Activated naive CD8-positive, alpha-beta T cell treated with anti-CD3 and anti-CD28 coated beads for 36 hours (primary cell): ENCODE results near the gene C1orf35. TPM values are rescaled to one million over a fixed set of nuclear protein-coding genes. Genes with fewer than 3 reads are reported as not detected.

Experiments
- DNase-seq: peaks from one replicate; pipeline ENCODE4 v3.0.0; 2021
- H3K27ac Mint-ChIP-seq: one replicate; pipeline ENCODE4 v1.8.0; 2022; ENCODE audit warnings: mild to moderate bottlenecking, moderate library complexity, mixed read lengths
- H3K27me3 Mint-ChIP-seq: one replicate; pipeline ENCODE4 v1.8.0; 2022; ENCODE audit warnings: mild to moderate bottlenecking, mixed read lengths
- H3K36me3 Mint-ChIP-seq: one replicate; pipeline ENCODE4 v1.8.0; 2021; ENCODE audit warnings: mild to moderate bottlenecking, mixed read lengths
- H3K4me1 Mint-ChIP-seq: one replicate; pipeline ENCODE4 v1.8.0; 2021; ENCODE audit warnings: mixed read lengths
- H3K4me3 Mint-ChIP-seq: one replicate; pipeline ENCODE4 v1.8.0; 2022; ENCODE audit warnings: mild to moderate bottlenecking, moderate library complexity, mixed read lengths
- H3K9me3 Mint-ChIP-seq: one replicate; pipeline ENCODE4 v1.8.0; 2022; ENCODE audit warnings: mixed read lengths
- total RNA-seq, 2 experiments: library from RNA; stranded (reverse); gene quantifications; one replicate each; pipeline ENCODE4 v1.2.3, GENCODE V29; 2021

The C1orf35 gene
- total RNA-seq, 2 experiments from 2014 or later: 24.4 to 26.1 TPM

DNA sequence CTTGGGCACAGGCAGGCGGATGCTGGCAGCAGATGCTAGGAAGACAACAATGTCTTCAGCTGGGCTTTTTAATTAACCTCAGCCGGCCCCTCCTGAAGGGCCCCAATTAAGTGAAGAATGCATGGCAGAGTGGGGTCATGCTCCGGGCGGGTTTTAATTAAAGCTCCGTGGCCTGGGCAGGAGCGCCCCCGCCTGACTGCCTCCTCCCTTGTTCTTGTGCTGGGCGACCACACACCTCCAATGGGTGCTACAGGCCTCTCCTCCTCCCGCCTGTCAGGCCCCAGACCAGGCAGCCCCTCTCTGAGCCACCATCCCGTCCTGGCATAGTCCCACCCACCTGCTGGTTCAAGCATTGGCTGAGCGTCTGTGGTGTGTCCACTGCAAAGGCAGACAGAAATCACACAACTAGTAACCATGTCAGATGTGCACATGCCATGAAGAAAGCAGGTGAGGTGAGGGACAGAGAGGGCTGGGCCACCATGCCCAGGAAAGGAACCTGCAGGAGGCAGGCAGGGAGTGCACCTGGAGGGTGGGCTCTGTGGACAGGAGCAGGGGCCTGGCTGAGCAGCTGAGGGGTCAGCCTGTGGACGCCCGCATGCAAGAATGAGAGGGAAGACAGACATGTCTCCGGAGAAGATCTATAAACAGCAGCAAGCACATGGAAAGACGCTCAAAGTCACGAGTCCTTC is 29.1 kb downstream of the C1orf35 start:
- H3K4me3 Mint-ChIP-seq: no peak overlapping the region
- H3K27me3 Mint-ChIP-seq: no peaks in the 10 kb centered on the region
- no peak overlapping the region for H3K27ac Mint-ChIP-seq
- H3K9me3 Mint-ChIP-seq: no peaks in the 10 kb centered on the region
- peaks cover 7% of the 10 kb centered on the region for H3K4me1 Mint-ChIP-seq
- no peak for DNase-seq
- H3K36me3 Mint-ChIP-seq: no peaks in the 10 kb centered on the region

DNA sequence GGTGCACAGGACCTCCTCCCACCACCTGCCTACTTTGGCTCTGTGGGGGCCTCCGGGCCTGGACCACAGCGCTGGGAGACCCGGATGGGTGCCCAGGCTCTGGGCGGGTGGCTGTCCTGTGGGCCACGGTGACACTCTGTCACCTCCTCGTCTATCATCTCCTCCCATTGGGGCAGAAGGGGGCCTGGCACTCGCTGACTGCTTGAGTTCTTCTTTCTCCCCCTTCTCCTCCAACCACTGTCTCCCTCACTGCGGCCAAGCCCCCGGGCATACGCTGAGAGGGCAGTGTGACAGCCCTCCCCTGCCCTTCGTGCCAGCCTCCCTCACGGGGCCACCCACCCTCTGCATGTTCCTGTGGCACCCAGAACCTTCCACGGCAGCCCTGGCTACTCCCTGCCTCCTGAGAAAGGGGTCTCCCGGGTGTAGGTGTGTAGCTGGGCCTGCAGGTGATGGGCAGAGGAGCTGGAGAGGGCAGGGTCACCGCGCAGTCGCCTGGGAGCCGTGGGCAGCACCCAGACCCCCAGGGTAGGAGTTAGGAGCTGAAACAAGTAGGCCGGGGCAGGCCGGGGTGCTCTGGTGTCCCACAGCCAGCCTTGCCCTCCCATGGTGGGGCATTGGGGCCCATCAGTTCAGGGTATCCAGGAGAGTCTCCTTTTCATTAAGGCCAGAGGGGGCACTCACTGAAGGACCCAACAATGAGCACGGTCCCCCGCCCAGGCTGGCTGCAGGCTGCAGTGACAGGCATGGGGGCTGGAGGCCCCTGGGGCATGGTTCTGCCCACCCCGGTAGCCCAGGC is 29.9 kb downstream of the C1orf35 start:
- no peaks in the 10 kb centered on the region for H3K9me3 Mint-ChIP-seq
- H3K4me3 Mint-ChIP-seq: no peak overlapping the region
- no peak overlapping the region for H3K27ac Mint-ChIP-seq
- no peaks in the 10 kb centered on the region for H3K36me3 Mint-ChIP-seq
- H3K4me1 Mint-ChIP-seq: peaks cover 5% of the 10 kb centered on the region
- no peak for DNase-seq
- H3K27me3 Mint-ChIP-seq: no peaks in the 10 kb centered on the region

DNA sequence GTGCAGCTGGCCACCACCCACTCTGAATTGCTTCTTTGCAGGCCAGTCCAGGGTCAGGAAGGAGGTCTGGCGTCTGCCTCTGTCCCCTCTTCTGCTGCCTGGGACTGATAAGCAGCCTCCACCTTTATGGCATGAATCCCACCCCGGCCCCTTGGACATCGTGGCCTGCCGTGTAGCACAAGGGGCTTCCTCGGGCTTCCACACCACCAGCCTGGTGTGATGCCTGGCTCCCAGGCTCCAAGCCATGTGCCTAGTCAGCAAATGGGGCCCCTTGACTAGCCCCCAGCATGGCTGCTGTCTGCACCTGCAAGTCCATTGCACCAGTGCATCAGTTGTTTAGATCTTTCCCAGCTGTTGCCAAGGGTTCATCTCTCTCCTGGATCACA is 30.5 kb downstream of the C1orf35 start:
- H3K36me3 Mint-ChIP-seq: no peaks in the 10 kb centered on the region
- no peaks in the 10 kb centered on the region for H3K9me3 Mint-ChIP-seq
- peaks cover 3% of the 10 kb centered on the region for H3K4me1 Mint-ChIP-seq
- DNase-seq: no peak
- no peaks in the 10 kb centered on the region for H3K27me3 Mint-ChIP-seq
- H3K4me3 Mint-ChIP-seq: no peak overlapping the region
- no peak overlapping the region for H3K27ac Mint-ChIP-seq

DNA sequence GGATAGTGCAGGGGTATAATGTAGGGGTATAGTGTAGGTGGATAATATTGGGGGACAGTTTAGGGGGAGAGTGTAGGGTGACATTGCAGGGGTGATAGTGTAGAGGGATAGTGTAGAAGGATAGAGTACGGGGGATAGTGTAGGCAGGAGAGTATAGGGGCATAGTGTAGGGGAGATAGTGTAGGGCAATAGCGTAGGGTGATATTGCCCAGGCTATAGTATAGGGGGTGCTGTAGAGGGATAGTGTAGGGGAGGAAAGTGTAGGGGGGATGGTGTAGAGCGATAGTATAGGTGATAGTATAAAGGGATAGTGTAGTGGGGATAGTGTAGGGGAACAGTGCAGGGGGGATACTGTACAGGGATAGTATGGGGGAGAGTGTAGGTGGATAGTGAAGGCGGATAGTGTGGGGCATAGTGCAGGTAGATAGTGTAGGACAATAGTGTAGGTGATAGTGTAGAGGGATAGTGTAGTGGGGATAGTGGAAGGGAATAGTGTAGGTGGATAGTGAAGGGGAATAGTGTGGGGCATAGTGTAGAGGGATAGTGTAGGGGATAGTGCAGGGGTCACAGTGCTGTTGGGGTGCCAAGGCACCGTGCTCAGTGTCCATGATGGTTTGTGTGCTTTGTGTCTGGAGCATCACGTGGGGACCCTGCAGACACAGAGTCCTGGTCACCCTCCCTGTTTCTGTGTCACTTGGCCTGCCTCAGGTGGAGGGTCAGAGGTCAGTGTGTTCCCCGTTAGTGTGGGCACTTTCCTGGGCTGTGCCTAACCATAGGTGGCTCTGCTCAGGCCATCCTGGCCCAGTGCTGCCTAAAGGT is 31.1 kb downstream of the C1orf35 start:
- H3K27ac Mint-ChIP-seq: no peak overlapping the region
- H3K27me3 Mint-ChIP-seq: no peaks in the 10 kb centered on the region
- H3K9me3 Mint-ChIP-seq: no peaks in the 10 kb centered on the region
- H3K36me3 Mint-ChIP-seq: no peaks in the 10 kb centered on the region
- DNase-seq: no peak
- no peak overlapping the region for H3K4me3 Mint-ChIP-seq
- peaks cover 2% of the 10 kb centered on the region for H3K4me1 Mint-ChIP-seq

DNA sequence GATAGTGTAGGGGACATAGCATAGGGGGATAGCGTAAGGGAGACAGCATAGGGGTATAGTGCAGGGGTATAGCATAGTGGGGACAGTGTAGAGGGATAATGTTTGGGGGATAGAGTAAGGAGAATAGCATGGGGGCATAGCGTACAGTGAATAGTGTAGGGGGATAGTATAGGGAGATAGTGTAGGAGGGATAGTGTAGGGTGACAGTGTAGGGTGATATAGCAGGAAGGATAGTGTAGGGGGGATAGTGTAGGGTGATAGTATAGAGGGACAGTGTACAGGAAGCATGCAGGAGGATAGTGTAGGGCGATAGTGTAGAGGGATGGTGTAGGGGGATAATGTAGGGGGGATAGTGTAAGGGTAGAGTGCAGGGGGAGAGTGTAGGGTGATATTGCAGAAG is 32.3 kb downstream of the C1orf35 start:
- Mint-ChIP-seq H3K4me1 (peaks cover 2% of the 10 kb centered on the region), H3K9me3 (no peaks in the 10 kb centered on the region), H3K36me3 (no peaks in the 10 kb centered on the region), H3K27me3 (peaks cover 8% of the 10 kb centered on the region), H3K4me3 (no peak overlapping the region), H3K27ac (no peak overlapping the region)
- DNase-seq: no peak

DNA sequence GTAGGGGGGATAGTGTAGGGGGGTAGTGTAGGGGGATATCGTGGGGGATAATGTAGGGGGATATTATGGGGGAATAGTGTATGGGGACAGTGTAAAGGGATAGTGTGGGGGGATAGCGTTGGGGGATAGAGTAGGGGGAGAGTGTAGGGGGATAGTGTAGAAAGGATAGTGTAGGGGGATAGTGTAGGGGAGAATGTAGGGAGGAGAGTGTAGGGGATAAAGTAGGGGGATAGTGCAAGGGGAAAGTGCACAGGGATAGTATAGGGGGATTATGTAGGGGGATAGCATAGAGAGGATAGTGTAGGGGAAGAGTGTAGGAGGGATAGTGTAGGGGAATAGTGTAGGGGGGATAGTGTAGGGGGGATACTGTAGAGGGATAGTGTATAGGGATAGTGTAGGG is 33.0 kb downstream of the C1orf35 start:
- H3K9me3 Mint-ChIP-seq: no peaks in the 10 kb centered on the region
- H3K36me3 Mint-ChIP-seq: no peaks in the 10 kb centered on the region
- peaks cover 8% of the 10 kb centered on the region for H3K27me3 Mint-ChIP-seq

DNA sequence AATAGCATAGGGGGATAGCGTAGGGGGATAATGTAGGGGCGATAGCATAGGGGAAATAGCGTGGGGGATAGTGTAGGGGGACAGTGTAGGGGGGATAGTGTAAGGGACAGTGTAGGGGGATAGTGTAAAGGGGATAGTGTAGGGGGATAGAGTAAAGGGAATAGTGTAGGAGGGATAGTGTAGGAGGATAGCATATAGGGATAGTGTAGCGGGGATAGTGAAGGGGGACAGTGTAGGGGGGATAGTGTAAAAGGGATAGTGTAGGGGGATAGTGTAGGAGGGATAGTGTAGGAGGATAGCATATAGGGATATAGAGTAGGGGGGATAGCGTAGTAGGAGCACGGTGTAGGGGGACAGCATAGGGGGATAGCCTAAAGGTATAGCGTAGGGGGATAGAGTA is 34.8 kb downstream of the C1orf35 start:
- DNase-seq: no peak
- no peaks in the 10 kb centered on the region for H3K9me3 Mint-ChIP-seq
- no peaks in the 10 kb centered on the region for H3K36me3 Mint-ChIP-seq
- no peaks in the 10 kb centered on the region for H3K4me1 Mint-ChIP-seq
- no peak overlapping the region for H3K4me3 Mint-ChIP-seq
- H3K27me3 Mint-ChIP-seq: peaks cover 8% of the 10 kb centered on the region
- no peak overlapping the region for H3K27ac Mint-ChIP-seq

More for the DNA sequence above, 33.0 kb downstream of the C1orf35 start:
- no peak for DNase-seq
- H3K27ac Mint-ChIP-seq: no peak overlapping the region
- H3K4me1 Mint-ChIP-seq: peaks cover 2% of the 10 kb centered on the region
- H3K4me3 Mint-ChIP-seq: no peak overlapping the region

DNA sequence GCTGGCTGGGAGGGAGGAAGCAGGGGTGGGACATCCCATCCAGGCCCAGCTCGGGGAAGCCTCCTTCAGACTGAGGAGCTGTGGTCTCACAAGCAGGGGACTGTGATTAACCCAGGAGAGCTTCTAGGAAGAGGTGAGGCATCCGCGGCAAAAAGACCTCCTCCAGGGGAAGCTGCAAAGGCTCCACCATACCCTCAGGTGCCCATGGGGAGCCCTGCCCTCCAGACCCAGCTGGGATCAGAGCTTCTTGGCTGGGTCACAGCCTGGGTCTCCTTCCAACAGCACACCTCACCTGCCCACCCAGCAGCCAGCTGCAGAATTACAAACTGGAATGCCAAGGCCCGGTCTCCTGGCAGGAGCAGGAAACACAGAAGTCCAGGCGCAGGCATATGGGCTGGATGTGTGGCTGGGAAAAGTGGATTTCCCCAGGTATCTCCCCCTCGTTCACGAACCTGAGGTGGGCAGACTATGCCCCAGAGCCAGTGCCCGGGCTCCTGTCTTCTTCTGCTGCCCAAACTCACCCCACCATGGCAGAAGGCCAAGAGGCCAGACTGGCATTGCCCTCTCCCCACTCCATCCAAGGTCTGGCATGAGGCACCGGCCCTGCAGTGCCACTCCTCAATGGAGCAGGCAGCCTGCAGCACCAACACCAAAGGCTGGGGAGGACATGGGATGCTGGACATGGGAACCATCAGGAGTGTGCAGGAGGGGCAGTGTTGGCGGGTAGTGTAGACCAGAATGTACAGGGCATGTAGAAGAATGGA is 36.1 kb downstream of the C1orf35 start:
- Mint-ChIP-seq H3K4me3 (no peak overlapping the region), H3K9me3 (no peaks in the 10 kb centered on the region), H3K27ac (no peak overlapping the region), H3K27me3 (peaks cover 12% of the 10 kb centered on the region), H3K36me3 (no peaks in the 10 kb centered on the region), H3K4me1 (no peaks in the 10 kb centered on the region)
- no peak for DNase-seq

DNA sequence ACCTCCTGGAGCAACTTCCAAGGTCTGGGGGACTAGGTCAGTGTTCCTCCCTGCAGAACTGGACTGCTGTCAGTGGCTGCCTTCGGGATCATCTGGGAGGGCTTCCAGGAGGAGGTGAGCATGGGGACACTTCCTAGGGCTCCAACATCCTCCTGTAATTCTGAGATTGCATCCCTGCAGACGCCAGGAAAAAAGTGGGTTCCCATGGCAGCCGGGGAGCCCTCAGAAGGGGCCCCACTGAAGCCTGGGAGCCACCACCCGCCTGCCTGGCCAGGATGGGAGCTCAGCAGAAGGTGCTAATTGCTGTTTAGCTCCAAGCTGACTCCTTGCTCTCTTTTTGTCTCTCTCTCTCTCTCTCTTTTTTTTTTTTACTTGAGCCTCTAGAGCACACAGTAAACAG is 36.7 kb downstream of the C1orf35 start:
- no peak for DNase-seq
- Mint-ChIP-seq H3K27me3 (peaks cover 12% of the 10 kb centered on the region), H3K9me3 (no peaks in the 10 kb centered on the region), H3K4me1 (no peaks in the 10 kb centered on the region), H3K27ac (no peak overlapping the region), H3K4me3 (no peak overlapping the region), H3K36me3 (no peaks in the 10 kb centered on the region)

DNA sequence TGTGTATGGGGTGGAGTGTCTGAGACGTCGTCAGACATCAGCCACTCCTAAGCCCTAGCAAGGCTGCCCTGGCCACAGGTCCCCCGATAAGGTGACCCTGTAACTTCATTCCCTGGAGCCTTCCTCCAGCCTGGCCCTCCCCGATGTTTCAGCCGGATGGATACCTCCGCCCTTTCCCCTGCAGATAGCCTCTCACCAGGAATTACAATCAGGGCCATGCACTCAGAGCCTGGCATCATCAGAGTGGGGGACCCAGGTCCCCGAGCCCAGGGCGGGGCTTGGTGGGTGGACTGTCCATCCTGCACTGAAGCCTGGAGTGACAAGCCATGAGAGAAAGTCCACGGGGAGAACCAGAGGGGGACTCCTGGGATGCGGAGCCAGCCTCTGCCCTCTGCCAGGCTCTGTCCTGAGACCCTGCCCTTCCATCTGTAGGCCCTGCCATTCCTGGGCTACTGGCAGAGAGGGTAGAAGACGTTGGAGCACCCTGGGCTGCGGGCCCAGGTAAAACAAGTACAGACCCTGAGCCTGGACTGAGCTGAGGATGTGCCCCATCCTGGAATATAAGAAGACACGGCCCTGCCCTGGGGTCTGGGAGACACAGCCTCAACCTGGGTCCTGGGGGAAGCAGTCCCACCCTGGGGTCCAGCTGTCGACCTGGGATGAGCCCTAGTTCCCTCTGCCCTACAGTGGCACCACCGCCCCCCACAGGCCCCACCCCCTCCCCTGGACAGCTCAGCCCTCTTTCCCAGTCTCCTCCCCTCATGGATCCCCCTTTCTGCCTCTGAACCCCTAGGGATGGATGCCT is 37.4 kb downstream of the C1orf35 start:
- Mint-ChIP-seq H3K4me1 (peaks cover 3% of the 10 kb centered on the region), H3K9me3 (no peaks in the 10 kb centered on the region)
- no peak for DNase-seq

DNA sequence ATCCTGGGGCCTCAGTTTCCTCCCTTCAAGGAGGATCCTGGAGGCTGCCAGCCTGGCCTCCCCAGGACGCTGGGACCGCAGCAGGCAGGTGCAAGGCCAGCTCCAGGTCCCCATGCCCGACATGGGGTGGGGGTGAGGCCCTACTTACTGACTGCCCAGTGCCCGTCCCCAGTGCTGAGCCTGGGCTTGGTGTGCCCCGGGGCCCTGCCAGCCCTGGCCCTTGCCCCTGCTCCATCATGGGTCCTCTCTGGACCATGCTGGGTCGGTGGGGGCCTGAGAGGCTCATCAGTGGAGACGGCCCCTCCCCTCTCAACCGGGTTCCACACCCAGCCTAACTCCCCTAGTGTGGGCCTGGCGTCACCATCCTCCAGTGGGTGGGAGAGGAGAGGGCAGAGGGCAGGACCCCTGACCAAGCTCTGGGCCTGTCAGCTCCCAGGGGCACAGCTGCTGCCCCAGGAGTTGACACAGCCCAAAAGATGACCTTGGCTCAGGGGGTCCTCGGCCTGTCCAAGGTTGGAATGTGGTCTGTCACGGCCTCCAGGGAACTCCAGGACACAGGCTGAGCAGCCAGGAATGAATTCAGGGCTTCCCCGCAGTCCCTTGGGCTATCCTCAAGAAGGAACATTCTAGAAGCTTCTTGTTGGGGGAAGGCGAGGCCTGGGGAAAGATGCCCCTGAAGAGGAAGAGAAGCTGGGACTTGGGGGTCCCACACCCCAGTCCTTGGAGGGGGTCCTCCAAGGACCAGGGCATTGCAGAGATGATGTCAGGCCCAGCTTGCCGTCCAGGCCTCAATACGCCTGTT is 38.2 kb downstream of the C1orf35 start:
- no peak overlapping the region for H3K27ac Mint-ChIP-seq
- no peak for DNase-seq
- H3K36me3 Mint-ChIP-seq: no peaks in the 10 kb centered on the region
- peaks cover 26% of the 10 kb centered on the region for H3K27me3 Mint-ChIP-seq
- H3K9me3 Mint-ChIP-seq: no peaks in the 10 kb centered on the region
- peaks cover 5% of the 10 kb centered on the region for H3K4me1 Mint-ChIP-seq
- H3K4me3 Mint-ChIP-seq: no peak overlapping the region

More for the DNA sequence above, 37.4 kb downstream of the C1orf35 start:
- Mint-ChIP-seq H3K27me3 (peaks cover 19% of the 10 kb centered on the region), H3K4me3 (no peak overlapping the region), H3K36me3 (no peaks in the 10 kb centered on the region), H3K27ac (no peak overlapping the region)

DNA sequence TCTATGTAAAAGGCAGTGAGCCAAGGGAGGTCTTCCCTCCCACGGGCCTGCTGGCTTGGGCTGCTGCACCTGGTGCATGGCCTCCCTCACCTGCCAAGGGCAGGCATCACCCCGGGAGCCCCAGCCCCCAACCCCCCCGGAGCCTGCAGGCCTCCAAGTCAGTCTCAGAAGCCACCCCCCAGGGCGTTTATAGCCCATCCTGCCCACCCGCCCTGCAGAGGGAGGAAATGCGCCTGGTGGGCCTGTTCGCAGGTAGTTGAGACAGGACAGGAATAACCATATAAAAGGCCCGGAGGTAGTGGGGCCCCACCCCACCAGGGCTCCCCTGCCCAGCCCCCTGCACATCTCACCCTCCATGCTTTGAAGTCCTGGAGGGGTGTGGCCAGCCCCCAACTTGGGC is 38.8 kb downstream of the C1orf35 start:
- Mint-ChIP-seq H3K27ac (no peak overlapping the region), H3K4me1 (peaks cover 8% of the 10 kb centered on the region), H3K36me3 (no peaks in the 10 kb centered on the region), H3K27me3 (peaks cover 31% of the 10 kb centered on the region), H3K4me3 (no peak overlapping the region), H3K9me3 (no peaks in the 10 kb centered on the region)
- DNase-seq: no peak
